ENCODE results near the gene PILRB.
A peak's percentile ranks its signal among the peaks of the same experiment; 100 is the strongest.
"Not testable (repeated sequence)": the region's sequence is repeated elsewhere in the genome, so short reads cannot be mapped to it uniquely, and the experiment has no call there.

PILRB gene

DNA sequence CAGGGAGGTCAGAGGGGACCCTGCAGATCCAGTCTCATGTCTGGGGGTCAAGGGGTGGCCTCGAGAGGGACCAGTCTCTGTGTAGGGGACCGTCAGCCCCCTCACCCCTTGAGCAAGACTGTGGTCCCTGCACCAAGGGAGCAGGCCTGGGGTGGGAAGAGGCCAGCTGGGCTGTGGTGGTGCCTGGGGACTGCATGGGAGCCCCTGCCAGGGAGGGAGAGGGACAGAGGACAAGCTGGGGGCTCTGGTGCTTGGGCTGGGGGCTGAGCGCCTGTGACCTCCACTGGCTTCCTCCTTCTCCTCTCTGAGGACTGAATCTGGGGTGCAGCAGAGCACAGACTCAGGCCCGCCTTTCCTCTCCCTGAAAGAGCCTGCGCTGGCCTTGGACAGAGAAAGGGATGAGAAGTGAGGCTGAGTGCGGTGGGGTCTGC is 771 bp upstream of the PILRB start:
- no peak for DNase-seq

DNA sequence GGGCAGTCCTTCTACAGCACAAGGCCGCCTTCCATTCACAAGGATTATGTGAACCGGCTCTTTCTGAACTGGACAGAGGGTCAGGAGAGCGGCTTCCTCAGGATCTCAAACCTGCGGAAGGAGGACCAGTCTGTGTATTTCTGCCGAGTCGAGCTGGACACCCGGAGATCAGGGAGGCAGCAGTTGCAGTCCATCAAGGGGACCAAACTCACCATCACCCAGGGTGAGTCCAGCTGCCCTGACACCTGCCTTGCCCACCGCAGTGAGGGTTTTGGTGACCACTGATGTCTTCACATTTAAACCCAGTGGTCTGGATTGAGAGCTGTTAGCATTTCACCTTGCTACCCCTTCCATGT is 918 bp downstream of the PILRB start:
- no peak for DNase-seq

DNA sequence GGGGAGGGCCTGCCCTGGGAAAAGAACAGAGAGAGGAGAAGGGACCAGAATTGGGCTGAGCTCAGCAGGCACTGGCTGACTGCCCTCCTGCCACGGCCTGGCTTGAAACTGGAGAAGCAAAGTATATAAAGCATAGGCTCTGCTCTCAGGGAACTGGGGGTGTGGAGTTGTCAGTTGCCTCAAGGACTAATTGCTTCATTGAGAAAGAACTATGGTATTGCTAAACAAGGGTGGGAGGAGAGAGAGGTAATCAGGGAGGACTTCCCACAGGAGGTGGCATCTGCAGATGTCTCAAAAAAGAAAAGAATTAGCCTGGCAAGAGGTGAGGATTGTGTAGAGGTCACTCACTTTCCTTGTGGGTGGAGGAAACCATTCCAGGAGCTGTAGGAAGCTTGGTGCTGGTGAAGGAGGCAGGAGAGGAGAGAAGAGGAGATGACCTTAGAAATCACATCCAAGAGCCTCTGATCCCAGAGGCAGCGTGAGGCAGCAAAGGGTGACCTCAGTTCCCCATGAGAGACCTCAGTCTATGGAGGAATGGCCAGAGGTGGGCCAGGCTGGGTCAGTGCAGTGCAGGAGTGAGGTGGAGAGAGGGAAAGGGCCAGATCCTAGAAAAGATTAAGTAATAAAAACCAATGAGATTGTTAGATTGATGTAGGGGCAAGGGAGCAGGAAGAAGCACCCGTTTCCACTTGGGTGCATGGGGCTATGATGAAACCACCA is 2.4 kb downstream of the PILRB start:
- DNase-seq = no peak

DNA sequence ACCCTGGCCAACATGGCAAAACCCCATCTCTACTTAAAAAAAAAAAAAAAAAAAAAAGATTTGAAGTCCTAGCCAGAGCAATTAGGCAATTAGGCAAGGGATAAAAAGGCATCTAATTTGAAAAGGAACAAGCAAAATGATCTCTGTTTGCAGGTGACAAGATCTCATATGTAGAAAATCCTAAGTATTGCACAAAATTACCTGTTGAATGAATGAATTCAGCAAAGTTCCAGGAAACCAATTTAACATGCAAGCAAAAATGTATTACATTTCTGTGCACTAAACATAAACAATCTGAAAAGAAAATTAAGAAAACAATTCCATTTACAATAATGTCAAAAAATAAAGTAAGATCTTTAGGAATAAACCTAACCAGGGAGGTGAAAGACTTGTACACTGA is 5.2 kb downstream of the PILRB start:
- no peak for DNase-seq

DNA sequence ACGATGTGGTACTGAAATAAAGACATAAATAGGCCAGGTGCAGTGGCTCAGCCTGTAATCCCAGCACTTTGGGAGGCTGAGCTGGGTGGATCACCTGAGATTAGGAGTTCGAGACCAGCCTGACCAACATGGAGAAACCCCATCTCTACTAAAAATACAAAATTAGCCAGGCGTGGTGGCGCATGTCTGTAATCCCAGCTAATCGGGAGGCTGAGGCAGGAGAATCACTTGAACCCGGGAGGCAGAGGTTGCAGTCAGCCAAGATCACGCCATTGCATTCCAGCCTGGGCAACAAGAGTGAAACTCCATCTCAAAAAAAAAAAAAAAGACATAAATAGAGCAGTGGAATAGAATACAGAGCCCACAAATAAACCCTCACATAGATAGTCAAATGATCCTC is 5.9 kb downstream of the PILRB start:
- not testable (repeated sequence) for DNase-seq

DNA sequence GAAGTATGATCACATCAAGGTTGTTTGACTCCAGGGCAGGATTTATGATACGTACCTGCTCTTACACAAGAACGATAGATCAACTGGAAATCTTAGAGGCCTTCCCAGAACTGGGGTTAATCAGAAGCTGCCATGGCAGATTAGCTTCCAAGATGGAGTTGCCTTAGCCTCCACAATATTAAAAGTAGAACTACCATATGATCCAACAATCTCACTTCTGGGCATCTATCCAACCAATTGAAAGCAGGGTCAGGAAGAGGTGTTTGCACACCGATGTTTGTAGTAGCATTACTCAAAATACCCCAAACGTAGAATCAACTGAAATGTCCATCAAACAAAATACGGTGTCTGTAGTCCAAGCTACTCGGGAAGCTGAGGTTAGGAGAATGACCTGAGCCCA is 6.6 kb downstream of the PILRB start:
- DNase-seq = no peak

DNA sequence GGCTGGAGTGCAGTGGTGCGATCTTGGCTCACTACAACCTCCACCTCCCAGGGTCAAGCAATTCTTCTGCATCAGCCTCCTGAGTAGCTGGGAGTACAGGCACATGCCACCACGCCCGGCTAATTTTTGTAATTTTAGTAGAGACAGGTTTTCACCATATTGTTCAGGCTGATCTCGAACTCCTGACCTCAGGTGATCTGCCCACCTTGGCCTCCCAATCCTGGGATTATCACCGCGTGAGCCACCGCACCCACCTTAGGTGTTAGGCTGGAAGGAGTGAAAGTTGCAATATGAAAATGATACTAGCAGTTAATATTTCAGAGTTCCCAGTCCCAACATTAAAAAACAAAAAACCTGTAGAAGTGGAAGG is 8.1 kb downstream of the PILRB start:
- DNase-seq = not testable (repeated sequence)

DNA sequence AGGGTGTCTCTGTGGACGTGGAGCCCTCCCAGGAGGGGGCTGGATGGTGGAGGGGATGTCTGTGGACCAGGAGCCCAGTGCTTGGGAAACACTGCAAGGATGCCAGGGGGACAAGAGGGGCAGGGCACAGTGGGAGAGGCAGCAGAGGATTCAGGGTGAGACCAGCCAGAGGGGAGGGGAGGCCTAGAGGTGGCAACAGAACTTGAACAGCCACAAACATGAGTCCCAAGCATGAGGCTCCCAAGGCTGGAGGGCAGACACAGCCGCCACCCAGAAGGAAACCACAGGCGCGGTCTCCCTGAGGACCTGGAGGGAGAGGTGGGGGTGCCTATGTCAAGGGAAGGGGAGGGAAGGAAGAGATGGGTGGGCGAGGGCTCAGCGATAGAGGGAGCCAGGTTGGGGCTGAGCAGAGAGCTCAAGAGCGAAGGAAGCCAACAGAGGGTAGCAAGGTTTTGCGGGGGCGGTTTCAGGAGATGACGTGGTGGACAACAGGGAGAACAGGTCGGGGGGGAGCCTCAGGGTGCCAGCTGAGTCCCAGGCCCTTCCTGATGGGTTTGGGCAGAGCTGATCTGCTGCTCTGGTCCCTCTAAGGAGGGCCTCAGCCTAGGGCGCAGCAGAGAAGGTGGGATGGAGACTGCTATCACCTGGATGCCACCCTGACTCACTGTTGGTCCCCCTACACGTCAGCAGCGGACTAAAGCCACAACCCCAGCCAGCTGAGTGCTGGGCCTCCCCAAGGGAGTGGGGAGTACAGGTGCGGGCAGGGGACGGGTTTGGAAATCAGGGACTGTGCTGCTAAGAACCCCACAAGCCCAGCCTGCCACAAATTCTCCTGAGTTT is 8.7 kb downstream of the PILRB start:
- DNase-seq = peak; percentile 38

DNA sequence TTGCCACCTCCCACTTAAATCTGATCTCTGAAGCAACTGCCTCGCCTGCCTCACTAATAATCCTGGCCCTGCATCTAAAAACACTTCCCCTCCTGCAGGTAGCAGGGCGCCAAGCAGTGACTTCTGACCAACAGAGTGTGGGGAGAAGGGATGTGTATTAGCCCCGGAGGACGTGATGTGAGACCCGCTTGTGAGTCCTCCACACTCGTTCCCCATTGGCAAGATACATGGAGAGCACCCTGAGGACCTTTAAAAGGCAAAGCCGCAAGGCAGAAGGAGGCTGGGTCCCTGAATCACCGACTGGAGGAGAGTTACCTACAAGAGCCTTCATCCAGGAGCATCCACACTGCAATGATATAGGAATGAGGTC is 9.3 kb downstream of the PILRB start:
- no peak for DNase-seq

DNA sequence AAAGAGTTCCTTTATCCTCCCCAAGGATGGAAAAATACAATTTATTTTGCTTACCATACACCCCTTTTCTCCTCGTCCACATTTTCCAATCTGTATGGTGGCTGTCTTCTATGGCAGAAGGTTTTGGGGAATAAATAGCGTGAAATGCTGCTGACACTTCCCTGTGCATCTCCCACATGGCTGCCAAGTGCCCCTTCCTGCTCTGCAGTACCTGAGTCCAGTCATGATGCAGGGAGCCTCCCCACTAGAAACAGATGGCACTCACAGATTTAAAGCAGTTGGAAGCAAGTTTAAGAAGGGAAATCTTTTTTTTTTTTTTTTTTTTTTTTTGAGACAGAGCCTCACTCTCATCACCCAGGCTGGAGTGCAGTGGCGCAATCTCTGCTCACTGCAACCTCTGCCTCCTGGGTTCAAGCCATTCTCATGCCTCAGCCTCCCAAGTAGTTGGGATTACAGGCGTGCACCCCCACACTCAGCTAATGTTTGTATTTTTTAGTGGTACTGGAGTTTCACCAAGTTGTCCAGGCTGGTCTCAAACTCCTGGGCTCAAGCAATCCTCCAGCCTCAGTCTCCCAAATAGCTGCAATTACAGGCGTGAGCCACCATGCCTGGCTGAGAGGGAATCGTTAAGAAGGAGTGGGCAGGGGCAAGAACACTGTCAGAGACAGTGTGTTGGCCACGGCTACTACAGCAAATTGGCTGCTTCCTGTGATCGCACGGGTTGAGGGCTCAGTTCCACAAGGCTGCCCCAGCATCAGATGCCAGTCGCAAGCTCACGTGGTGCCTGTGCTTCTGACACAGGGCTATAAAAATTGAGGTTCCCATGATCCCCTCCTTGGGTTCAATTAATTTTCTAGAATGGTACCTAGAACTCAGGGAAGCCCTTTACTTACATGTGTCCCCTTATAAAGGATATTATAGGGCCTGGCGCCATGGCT is 10.0 kb downstream of the PILRB start:
- DNase-seq = no peak

DNA sequence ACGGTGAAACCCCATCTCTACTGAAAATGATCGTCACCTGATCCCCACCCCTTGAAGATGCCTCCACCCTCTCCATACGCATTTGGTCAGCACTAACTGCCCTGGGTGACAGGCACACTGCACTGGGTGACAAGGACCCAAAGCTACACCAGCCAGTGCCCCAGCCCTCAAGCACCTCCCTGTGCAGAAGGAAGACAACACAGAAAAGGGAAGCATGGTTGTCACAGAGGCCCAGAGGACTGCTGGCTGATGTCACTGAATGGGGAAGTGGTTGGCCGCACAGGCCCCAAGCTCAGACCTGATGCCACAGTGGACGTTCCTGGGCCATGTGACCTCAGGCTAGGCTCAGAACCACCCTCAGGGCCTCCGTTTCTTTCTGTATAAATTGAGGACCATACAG is 11.2 kb downstream of the PILRB start:
- peak; percentile 90 for DNase-seq

DNA sequence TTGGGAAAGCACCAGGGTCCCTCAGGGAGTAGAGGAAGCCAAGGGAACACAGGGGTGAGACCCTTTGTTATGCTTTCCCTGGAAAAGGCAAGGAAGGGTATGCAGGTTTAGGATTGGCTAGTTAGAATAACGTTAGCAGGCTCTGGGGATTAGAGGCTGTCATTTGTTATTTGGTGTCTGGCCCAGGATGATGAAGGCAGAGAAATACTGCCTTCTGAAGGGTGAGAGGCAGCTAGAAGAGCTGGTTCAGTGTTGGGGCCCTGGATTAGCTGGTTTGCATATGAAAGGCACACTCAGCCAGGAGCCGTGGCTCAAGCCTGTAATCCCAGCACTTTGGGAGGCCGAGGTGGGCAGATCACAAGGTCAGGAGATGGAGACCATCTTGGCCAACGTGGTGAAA is 12.4 kb downstream of the PILRB start:
- no peak for DNase-seq

DNA sequence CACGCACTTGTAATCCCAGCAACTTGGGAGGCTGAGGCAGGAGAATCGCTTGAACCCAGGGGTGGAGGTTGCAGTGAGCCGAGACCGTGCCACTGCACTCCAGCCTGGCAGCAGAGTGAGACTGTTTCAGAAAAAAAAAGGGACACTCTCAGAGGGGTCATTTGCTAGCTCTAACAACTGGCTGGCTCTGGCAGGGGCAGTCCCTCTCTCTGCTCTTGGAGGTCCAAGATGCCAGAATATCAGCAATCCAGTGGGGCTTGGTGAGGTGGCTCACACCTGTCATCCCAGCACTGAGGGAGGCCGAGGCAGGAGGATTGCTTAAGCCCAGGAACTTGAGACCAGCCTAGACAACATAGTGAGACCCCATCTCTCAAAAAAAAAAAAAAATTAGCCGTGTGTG is 12.8 kb downstream of the PILRB start:
- no peak for DNase-seq

DNA sequence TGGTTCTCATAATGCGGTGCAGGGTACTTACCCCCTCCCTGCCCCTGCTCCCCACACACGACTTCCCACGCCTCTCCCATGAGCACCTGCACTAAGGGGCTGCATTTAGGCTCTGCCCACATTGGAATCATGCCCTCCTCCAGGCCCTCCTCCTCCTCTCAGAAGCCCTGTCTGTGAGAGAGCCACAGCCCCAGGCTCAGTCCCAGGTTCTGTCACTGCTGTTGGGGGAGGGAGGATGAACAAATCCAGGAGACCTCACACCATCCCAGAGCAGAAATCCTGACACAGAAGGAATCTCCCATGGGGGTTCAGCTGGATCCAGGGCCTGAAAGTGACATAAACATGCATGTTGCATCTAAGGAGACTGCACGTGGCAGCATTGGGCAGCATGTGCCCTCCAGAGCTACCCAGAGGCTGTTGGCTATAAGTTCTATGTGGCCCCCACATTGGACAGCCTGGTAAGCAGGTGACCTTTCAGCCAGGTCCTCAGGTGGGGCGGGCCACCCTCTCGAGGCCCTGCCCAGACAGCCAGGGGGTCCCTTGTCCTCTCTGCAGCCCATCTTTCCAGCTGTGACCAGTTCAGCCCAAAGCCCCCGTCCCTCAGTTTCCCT is 13.7 kb downstream of the PILRB start:
- no peak for DNase-seq

DNA sequence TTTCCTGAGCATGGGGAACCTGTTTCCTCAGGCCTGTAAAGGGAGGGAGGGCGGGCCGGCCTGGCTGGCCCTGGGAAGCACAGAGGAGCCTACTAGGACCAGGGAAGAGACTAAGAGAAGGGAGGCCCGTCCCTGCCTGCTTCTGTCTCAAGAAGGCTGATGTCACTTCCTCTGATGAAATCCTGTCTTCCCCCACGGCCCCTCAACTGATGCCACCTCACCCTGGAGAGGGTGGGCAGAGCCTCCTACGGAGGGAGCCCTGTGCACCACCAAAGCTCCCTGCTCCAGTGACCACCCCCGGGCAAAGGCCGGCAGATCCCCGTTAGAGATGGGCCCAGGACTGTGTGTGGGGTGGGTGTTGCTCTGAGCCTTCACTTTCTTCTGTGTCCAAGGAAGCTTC is 14.3 kb downstream of the PILRB start:
- peak; percentile 76 for DNase-seq

DNA sequence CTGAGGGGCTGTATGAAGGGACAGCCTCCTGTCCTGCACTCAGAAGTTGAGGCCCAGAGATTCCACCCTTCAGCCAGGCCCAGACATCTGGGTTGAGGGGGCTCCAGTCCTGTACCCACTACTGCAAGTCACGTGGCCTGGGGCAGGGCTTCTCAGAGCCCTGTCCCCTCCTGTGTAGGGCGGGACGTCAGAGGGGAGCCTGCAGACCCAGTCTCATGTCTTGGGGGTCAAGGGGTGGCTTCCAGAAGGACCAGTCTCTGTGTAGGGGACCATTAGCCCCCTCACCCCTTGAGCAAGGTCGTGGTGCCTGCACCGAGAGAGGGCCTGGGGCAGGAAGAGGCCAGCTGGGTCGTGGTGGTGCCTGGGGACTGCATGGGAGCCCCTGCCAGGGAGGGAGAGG is 14.8 kb downstream of the PILRB start:
- no peak for DNase-seq

DNA sequence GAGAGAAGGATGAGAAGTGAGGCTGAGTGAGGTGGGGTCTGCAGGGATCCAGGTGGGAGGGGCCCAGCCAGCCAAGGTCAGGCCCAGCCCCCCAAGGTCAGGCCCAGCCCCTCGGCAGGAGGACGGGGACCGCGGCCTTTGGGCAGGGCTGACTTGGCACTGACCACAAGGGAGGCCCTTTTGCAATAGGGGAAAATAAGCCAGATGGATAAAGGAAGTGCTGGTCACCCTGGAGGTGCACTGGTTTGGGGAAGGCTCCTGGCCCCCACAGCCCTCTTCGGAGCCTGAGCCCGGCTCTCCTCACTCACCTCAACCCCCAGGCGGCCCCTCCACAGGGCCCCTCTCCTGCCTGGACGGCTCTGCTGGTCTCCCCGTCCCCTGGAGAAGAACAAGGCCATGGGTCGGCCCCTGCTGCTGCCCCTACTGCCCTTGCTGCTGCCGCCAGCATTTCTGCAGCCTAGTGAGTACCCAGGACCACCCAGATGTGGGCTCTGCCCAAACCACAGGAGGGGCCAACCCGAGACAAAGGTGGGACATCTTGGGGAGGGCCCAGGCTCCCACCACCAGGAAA is 15.4 kb downstream of the PILRB start, which contains the start of gene PILRA:
Gene PILRA, plus strand, starts transcription at position 227 of the 571 bp plus-strand sequence. Its CDS starts 170 bp downstream, at position 397.
- no peak for DNase-seq

DNA sequence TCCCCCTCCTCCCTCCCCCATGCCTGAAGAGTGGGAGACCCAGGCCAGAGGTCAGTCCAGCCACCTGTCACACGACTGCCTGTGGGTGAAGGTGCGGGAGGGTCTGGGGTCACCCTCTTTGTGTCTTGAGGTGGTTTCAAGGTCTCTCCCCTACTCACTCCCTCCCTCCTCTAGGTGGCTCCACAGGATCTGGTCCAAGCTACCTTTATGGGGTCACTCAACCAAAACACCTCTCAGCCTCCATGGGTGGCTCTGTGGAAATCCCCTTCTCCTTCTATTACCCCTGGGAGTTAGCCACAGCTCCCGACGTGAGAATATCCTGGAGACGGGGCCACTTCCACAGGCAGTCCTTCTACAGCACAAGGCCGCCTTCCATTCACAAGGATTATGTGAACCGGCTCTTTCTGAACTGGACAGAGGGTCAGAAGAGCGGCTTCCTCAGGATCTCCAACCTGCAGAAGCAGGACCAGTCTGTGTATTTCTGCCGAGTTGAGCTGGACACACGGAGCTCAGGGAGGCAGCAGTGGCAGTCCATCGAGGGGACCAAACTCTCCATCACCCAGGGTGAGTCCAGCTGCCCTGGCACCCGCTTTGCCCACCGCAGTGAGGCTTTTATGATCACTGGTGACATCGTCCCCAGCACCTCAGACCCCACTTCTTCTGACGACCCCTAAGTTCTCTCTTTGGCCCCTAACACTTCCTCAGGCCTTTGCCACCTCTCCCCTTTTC is 16.1 kb downstream of the PILRB start:
- DNase-seq = not testable (repeated sequence)

DNA sequence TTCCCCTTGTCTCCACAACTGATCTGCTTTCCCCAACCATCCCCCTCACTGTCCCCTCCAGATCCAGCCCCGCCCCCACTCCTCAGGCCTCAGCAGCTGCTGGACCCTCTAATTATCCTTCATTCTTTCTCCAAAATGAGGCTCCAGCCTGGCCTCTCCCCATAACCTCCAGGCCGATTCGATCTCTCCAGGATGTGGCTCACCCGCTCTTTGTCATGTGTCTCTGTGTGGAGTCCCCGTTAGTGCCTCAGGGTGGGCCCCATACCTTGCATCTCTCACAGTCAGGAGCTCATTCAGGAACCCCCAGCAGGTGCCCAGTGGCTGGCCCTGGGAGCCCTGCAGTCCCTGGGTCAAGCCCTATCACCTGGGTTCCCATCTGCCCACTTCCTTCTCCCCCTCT is 16.7 kb downstream of the PILRB start:
- no peak for DNase-seq

DNA sequence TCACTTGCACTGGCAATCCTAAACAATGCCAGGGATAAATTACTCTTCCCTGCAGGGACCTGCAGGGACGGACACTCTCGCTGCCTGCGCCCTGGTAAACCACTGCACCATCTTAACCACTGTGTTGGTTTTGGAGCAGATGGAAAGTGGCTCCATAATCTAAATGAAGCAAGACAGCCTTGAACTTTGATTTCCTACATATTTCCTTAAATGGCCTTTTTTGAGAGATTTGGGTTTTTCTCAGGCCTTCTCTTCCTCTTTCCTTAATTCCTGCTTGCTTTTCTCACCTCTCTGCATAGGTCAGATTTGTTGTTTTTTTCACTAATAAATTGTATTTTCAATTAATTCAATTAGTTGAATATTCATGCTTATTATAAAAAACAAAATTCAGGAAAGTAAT is 18.1 kb downstream of the PILRB start:
- no peak for DNase-seq

DNA sequence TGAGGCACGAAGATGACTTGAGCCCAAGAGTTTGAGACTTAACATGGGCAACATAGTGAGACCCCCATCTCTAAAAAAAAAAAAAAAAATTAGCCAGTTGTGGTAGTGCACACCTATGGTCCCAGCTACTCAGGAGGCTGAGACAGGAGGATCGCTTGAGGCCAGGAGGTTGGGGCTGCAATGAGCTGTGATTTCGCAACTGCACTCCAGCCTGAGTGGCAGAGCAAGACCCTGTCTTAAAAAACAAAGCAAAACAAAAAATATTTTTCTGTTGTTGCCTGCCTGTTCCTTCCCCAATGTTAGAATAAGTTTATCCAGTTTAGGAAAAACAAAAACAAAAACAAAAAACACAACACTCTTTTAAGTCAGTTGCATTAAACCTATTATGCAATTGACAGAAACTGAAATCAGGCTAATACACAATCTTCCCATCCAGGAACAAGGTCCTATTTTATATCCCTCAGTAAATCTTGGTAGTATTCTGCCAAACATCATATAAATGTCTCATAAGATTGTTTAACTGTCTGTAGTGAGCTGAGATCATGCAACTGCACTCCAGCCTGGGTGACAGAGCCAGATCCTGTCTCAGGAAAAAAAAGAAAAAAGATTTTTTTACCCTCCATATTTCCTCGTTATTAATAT is 20.3 kb downstream of the PILRB start:
- DNase-seq = no peak

Data from hematopoietic multipotent progenitor cell treated with erythropoietin and hydrocortisone succinate and interleukin-3 and kit ligand, for 6 days (in vitro differentiated cells).